Neural crest cell (in vitro differentiated cells): Measurements from ENCODE around the gene PLEKHJ1. TPM values are rescaled to one million over a fixed set of nuclear protein-coding genes. Genes with fewer than 3 reads are reported as not detected.

Experiments used
- DNase-seq: peaks from one replicate; pipeline ENCODE4 v3.0.0; 2021; ENCODE audit warnings: low read depth, mixed read lengths, low spot score
- H3K27ac Mint-ChIP-seq: one replicate; pipeline ENCODE4 v1.8.0; 2021; ENCODE audit warnings: mild to moderate bottlenecking, mixed read lengths; ENCODE audit not compliant: unreplicated experiment
- H3K27me3 Mint-ChIP-seq: 2 replicates; pipeline ENCODE4 v1.8.0; 2021; ENCODE audit warnings: low read depth, mild to moderate bottlenecking, mixed read lengths
- H3K36me3 Mint-ChIP-seq: 2 replicates; pipeline ENCODE4 v1.8.0; 2021; ENCODE audit warnings: low read depth, mild to moderate bottlenecking, mixed read lengths
- H3K4me1 Mint-ChIP-seq: 2 replicates; pipeline ENCODE4 v1.8.0; 2021; ENCODE audit warnings: mixed read lengths
- H3K4me3 Mint-ChIP-seq: one replicate; pipeline ENCODE4 v1.8.0; 2021; ENCODE audit warnings: mild to moderate bottlenecking, mixed read lengths
- H3K9me3 Mint-ChIP-seq: 2 replicates; pipeline ENCODE4 v1.8.0; 2021; ENCODE audit warnings: mixed read lengths
- CTCF ChIP-seq: fragments of 200-600 bp; sonication (generic); conservative IDR thresholded peaks from 2 replicates; pipeline ENCODE4 v1.5.0; 2021; ENCODE audit warnings: antibody characterized with exemption, mild to moderate bottlenecking
- total RNA-seq: library from RNA; stranded (reverse); gene quantifications from 2 replicates; pipeline ENCODE4 v1.2.1, GENCODE V29; 2021

The PLEKHJ1 gene
- total RNA-seq, 1 donor from 2014 or later = 137 TPM

GRCh38 chr19:2195361-2195760, 40.8 kb downstream of the PLEKHJ1 start:
- no peak overlapping the region for H3K27ac Mint-ChIP-seq
- no peak for TF ChIP-seq CTCF
- DNase-seq = no peak
- no peaks in the 10 kb centered on the region for H3K27me3 Mint-ChIP-seq
- H3K4me3 Mint-ChIP-seq = no peak overlapping the region
- peaks cover 3% of the 10 kb centered on the region for H3K36me3 Mint-ChIP-seq
- H3K9me3 Mint-ChIP-seq = no peaks in the 10 kb centered on the region
- peaks cover 5% of the 10 kb centered on the region for H3K4me1 Mint-ChIP-seq

- Mint-ChIP-seq H3K27ac (no peak overlapping the region), H3K4me3 (no peak overlapping the region), H3K4me1 (peaks cover 5% of the 10 kb centered on the region), H3K27me3 (no peaks in the 10 kb centered on the region), H3K36me3 (peaks cover 3% of the 10 kb centered on the region), H3K9me3 (no peaks in the 10 kb centered on the region)
- no peak for DNase-seq
- no peak for TF ChIP-seq CTCF
These were observed 41.5 kb downstream of the PLEKHJ1 start for GRCh38 chr19:2194513-2195078.

- H3K4me3 Mint-ChIP-seq = no peak overlapping the region
- TF ChIP-seq CTCF = no peak
- no peak overlapping the region for H3K27ac Mint-ChIP-seq
- H3K4me1 Mint-ChIP-seq = peaks cover 2% of the 10 kb centered on the region
- DNase-seq = no peak
- peaks cover 3% of the 10 kb centered on the region for H3K36me3 Mint-ChIP-seq
- no peaks in the 10 kb centered on the region for H3K9me3 Mint-ChIP-seq
- H3K27me3 Mint-ChIP-seq = no peaks in the 10 kb centered on the region
These were observed 42.3 kb downstream of the PLEKHJ1 start for GRCh38 chr19:2193807-2194206.

- Mint-ChIP-seq H3K27ac (no peak overlapping the region), H3K4me3 (no peak overlapping the region), H3K9me3 (no peaks in the 10 kb centered on the region), H3K36me3 (peaks cover 3% of the 10 kb centered on the region), H3K4me1 (no peaks in the 10 kb centered on the region), H3K27me3 (no peaks in the 10 kb centered on the region)
- no peak for DNase-seq
- TF ChIP-seq CTCF = no peak
These were observed 43.3 kb downstream of the PLEKHJ1 start for GRCh38 chr19:2192862-2193261.

GRCh38 chr19:2191456-2192310, 44.4 kb downstream of the PLEKHJ1 start:
- Mint-ChIP-seq H3K36me3 (peaks cover 3% of the 10 kb centered on the region), H3K27ac (no peak overlapping the region), H3K27me3 (no peaks in the 10 kb centered on the region), H3K4me3 (no peak overlapping the region), H3K4me1 (no peaks in the 10 kb centered on the region), H3K9me3 (no peaks in the 10 kb centered on the region)
- TF ChIP-seq CTCF = no peak
- DNase-seq = no peak
